Raji (cell line): ENCODE measurements around the gene WARS2.

Experiments
- POLR2A ChIP-seq: IDR thresholded peaks from 2 replicates; pipeline ENCODE4 v1.6.1; 2011; ENCODE audit warnings: low read depth, low read length, control low read depth; ENCODE audit not compliant: insufficient read depth

The WARS2 gene

DNA sequence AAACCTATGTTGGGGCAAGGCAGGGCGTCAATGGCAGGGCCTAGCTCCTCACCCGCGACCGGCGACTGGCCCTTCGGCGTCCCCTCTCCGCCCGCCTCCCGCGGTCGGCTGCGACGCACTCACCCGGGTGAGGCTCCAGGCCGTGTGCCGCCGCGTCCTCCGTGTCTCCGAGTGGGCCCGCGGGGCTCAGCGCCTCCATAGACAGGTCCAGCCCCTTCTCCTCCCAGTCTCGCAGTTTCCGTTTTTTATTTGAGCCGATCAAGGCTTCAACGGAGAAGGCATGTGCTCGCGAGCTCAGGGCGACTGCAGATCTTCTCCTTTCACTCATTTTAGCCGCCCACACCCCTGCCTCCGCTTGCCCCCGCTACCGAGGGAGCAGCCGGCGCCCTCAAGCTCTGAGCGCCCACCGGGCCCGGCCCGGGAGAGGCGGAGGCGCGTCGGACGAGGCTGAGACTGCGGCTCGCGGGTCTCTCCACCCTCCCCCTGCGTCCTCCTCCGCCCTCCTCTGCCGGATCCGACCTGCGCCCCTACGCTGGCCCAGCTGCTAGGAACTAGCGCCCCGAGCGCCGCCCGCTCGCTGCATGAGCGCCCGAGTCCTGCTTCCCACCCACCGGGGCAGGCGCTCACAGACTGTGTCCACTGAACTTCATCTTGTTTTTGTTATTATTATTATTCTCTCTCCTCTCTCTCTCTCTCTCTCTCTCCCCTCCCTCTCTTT, 152.8 kb downstream of the WARS2 start:
- no peak for TF ChIP-seq POLR2A

DNA sequence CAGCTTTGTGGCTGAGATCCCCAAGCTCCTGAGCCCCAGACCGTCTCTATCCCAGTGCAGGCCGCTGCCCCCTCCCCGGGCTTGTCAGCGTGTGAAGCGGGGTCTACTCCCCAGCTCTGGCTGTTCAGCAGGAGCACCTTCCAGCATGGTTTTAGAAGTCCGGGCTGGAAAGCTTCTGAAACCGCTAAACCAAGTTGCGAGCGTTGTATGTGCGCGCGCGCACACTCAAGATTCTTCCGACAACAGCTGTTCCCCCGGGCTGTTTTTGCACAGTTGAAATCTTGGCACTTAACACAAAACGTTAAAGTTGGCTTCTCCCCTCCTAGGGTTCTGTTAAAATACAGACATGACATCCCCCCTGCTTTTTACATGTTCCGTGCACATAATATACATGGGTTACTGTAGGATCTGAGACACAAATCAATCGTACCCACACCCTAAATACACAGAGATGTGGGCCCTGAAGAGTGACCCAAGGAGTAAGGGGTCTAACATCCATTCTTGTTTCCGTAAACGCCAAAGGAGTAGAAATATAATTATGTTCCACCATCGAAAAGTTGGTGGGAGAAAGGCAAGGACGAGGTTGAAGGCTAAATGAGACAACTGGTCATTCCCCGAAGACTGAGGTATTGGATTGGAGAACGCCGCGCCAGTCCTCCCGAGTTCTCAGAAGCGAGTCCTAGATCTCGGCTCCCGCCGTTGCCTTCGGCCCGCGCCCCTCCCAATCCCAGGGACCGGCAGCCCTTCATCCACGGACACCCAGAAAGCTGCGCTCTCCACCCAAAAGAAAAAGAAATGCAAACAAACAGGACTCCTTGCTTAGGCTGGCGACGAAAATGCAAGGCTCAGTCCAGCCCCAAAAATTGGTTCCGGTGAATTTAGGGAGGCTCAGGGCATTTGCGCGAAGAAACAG, 153.6 kb downstream of the WARS2 start:
- no peak for TF ChIP-seq POLR2A

DNA sequence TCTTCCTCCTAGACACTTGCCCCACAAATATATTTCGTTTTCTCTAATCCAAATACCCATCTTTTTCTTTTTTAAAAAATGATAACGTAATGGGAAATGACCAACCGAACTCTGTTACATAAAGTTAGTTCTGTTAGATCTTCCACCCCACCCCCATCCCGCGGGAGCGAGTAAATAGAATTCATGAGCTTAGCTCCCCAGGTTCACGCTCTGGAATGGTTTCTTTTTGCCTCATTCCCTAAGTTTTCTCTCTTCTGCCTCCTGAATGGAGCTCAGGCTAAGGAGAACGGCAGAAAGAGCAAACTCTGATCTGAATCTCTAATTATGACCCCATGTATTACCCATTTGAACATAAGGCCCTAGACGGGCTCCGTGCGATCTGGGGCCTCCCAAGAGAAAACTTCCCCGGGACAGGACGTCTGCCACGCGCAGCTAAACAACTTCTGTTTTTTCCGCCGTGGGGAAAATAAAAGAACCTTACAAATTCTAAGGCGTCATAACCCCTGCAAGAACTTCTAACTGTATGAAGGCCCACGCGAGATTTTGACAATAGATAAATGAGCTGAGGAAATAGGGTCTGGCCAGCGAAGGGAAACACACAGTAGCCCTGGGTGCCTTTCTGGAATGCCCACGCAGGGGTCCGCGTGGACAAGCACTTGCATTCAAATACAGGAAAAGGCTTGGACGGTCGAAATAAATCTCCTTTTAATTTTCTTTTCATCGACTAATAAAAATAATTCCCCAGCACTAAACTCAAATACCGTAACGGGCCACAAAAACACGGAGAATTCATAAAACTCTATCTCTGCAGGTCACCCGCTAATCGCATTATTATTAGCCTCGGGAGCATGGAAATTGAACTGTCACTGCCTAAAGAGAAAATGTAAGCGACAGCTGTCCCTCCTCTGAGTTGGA, 154.6 kb downstream of the WARS2 start:
- TF ChIP-seq POLR2A: no peak

DNA sequence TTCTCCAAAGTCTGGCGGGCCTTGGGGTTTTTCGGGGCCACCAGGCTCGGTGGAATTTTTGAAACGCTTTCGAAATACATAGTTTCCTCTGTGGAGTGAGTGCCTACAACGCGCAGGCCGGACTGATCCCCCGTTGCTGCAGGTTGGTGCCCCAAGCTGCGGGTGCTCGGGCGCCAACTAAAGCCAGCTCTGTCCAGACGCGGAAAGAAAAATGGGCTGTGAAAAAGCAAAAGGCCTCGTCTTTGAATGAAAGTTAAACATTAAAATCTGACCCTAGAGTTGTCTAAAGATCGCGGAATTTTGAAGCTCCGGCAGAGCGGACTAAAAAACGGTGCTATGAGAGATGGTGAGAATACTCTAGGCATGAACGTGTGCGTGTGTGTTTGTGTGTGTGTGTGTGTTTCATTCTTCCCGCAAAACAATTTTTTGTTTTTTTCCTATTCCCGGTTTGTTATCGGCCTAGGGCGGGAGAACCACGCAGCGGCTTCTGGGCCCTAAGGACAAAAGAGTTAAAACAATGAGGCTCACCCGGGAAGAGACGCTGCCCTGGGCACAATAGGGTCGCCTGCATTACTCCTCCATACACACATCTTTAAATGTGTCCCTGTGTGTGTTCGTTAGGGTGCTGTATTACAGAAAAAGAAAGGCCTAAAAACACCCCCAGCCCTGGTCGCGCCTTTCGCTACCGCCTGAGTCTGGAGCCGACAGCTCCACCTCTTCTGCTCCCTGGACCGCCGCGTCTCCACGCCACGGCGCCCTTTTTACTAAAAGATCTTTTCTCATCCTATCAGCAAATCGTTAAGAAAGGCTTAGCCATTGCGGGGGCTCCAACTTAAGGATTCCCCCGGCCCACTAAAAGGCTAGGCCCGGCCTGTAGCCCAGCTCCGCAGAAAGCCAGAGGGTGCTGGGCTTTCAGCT, 155.5 kb downstream of the WARS2 start:
- no peak for TF ChIP-seq POLR2A

DNA sequence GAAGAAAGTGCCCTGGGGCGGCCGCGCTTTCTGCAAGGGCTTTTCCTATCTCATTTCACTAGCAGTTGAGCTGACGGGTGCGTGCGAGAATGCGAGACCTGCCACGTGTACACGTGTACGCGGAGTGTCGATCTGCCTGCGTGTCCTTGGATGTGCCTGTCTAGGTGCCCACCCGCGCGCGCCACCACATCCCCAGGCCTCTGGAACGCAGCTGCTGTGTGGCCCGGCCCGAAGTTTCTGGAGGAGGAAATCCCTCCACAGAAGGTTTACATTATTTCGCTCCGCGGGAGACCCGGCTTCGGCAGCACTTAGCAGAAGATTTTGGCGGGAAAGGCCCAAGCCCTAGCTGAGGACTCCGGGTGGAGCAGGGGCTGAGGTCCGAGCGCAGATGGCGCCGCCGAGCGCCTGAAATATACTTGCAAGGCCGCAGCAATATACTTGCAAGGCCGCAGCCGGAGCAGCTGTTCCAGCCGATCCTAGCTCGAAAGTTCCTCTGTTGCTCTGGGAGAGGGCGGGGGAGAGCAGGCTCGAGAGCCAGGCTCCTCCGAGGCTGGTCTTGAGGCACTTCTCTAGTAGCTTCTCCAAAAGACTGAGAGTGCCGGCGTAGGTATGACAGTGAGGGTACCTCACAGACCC, 156.2 kb downstream of the WARS2 start:
- TF ChIP-seq POLR2A: no peak

DNA sequence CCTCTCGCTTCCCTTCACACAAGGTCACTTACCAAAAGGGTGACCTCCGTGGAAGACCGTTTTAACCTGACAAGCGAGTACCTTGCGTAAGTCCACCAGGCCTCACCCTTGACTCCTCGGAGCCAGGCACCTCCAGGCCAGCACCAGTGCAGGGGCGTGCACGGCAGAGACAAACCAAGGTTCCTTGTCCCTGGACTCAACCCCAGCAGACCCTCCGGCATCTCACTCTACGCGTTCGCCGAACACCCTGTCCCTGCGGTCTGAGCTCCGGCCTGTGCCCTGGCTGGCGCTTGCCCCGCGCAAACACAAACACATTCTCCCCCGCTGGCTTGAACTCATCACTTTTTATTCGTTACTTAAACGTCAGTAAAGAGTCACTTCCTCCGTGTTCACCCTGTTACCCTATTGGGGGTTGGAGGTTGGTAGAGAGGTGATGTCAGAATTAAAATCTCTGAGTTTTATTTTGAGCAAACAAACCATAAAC, 156.9 kb downstream of the WARS2 start:
- TF ChIP-seq POLR2A: no peak

DNA sequence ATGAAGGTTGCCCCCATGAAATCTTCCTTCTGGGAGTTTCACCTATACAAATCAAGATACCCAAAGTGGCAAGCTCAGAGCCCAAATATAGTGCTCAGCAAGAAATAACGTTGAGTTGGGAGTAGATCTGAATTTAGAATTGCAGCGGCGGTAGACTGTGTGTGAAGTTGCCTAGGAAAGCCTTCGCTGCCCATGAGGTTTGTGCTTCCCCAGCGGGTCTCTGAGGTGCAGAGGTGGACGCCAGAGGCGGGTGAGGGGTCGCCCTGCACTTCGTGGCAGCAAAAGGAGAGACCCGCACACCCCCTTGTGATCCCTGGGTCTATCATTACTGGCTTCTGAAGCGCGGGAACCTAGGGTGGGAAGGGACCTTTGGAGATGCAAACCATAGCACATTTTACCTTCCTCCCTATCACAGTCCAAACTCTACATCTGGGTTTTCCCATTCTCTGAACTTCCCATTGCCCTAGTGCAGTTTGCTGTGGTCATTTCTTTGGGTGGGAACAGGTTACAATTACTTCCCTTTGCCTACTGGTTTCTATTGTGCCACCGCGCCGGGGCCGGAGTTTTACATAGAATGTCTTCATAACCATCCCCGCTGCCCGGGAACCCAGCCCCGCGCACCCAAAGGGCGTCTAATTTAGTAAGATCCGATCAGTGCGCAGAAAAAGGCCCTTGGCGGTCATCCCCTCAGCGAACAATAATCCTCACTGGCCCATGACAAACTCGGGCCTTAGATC, 157.5 kb downstream of the WARS2 start:
- TF ChIP-seq POLR2A: no peak

DNA sequence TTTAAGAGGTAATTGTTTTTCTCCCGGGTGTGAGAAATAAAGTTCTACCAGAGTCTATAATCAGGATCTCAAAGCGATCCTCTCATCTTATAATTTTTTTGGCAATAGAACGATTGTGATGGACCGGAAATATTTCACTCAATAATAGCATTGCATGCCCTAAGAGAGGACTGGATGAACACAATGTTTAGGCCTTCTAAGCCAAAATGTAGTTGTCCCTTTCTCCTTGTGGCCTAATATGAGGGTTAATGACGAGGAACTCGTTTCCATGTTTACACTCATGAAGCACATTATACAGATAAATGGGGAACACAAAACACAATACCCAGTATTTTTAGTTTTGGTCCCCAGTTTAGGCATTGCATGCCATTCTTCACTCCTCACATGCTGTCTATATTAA, 158.2 kb downstream of the WARS2 start:
- TF ChIP-seq POLR2A: no peak

DNA sequence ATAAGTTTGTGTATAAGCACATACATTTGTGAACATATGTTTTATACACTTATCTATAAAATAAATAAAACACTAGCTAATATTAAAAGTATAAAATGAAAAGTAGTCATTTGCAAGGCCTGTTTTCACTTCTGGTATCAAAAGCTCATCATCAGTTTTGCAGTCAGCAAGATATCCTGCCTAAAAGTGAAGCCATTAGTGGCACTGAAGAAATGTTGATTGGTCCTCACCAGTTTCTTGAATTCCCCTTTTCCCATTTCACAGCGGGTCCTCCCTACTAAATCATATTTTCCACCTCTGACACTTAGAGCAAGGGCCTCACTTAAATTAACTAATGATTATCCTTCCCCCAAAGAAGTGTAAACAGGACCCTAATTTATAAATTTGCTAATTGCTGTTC, 159.0 kb downstream of the WARS2 start:
- TF ChIP-seq POLR2A: no peak
